Activated CD4-positive, alpha-beta T cell treated with anti-CD3 and anti-CD28 coated beads for 1 hour (primary cell): ENCODE data around the gene KCNC1.

Experiments
- DNase-seq: peaks from one replicate; pipeline ENCODE4 v3.0.0-alpha.2; 2020

The KCNC1 gene

DNA sequence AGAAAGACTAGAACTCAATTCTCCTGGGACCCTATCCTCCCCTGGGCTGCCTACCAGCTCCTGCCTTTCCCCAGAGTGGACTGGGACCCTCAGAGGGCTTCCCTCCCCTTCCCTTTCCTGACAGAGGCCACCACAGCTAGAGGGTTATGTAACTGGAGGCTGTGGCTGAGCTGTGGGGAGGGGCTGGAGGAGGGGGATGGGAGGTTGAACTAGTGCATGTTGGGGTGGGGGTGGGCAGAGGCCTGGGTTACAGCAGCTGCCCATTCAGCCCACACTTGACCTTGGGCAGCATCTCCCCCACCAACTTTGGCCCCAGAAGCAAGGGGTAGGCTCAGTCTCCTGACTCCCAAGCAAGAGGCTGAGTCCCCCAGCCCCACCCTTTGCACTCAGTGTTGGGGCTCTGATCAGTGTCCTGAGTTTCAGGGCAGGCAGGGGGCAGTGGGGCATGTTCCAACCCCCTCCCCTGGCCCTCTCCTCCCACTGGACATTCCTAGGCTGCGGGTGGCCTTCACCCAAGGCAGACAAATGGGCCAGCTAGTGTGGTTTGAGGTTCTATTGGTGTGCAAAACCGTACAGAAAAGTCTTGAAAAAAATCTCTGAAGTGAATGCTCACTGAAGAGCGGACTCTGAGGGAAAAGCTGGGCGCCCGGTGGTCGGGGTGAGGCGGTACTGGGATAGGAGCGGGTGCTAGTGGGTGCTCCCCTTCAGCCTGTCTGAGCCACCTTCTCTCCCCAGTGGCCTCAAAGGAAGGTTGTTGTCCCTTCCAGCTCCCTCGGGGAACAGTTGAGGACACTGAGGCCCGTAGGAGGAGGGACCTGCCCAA is 3.8 kb downstream of the KCNC1 start:
- DNase-seq = no peak

DNA sequence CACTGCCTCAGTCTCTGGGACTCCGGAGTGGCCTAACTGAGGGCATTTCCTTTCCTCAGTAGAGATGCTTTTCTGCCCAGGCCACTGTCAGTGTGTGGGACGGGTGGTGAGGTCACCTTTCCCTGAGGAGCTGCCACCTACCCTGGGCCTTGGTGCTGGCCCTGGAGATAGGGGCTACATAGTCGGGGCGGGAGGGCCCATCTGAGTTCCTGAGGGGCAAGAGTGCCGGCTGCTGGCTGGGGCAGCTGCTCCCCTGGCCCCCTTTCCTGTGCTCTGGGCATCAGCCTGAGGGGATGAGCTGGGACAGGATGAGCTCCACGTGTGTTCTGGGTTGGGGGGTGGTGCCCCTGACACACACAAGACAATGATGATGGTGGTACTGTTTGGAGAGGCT is 5.4 kb downstream of the KCNC1 start:
- DNase-seq = no peak

DNA sequence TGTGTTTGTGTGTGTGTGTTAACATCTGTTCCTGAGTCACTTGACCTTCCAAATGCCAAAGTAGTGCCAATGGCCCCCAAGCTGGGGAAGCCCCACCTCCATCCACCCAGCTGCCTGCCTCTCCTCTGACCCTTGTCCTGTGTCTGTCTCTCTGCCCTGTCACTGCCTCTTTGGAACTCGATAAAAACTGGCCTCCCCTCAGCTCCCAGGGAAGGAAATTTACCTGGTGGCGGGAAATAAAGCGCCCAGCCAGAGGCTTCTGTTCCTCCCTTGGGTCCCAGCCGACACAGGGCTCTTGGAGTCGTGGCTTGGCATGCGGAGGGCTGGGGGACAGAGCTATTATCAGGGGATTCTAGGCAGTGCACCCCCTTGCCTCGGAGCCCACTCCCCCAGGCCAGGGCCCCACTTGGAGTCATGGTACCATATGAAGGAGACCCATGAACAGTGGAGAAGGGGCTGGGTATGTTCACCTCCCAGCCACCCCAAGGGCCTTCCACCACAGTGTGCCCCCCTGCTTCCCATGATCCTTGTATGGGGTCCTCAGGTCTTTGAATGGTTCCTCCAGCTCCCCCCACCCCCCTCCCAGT is 6.2 kb downstream of the KCNC1 start:
- DNase-seq = no peak

DNA sequence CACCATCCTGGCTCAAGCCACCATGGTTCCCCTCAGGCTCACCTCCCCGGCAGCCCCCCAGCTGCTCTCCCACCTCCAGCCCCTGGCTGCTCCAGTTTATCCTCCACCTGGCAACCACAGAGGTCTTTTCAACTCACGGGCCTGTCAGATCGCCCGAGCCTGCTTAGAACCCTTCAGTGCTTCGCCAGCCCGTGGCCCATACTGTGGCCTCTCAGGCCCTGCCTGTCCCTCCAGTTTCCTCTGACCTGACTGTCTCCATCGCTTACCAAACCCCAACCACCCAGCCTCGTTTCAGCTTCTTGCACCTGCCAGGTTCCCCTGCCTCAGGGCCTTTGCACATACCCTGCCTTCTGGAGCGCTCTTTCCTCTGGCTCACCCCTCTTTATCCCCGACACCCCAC is 6.9 kb downstream of the KCNC1 start:
- no peak for DNase-seq

DNA sequence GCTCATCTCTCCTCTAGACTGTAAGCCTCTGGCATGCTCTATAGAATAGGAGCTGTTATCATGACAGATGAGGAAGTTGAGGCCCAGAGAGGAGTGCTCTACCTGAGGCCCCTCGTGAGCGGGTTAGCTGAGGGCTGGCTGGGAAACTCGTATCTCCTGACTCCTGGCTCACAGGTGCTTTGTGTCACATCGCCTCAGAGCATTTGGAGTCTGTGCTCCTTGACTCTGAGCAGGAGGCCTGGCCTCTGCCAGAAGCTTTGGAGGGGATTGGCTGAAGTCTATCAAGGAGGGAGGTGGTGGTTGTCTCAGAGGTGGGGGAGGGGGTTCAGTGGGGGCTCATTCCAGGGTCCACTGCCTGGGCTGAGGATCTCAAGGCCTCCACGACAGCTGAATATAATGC is 7.4 kb downstream of the KCNC1 start:
- no peak for DNase-seq

DNA sequence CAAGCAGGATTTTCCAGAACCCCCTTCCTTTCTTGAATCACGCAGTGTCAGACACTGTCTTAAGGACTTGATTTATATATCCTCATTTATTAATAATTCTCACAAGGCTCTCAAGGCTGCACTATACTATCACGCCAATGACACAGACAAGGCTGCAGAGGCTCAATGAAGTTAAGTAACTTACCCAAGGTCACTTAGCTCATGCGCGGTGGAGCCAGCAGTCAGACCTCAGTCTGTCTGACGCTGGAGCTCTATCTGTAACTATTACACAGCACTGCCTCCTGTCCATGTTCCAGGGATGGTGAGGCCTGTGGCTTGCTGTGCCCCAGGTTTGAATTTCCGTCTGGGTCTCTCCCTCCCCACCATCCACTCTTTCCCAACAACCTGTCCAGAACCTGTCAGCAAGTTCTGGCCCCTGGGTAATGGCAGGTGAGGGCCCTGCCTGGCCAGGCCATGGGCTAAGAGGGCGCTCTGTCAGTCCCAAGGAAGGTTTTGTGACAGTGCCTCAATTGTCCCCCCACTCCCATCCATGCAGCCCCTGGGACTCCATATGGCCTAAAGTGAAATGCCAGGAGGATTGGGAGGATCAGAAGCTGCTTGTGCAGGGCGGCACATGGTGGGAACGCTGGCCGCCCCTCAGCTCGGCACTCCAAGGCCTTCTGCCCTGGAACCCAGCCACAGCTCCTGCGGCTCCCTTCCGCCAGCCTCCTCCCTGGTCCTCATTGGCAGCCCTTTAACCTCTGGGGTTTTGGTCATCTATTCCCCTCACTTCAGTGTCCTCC is 8.6 kb downstream of the KCNC1 start:
- no peak for DNase-seq

DNA sequence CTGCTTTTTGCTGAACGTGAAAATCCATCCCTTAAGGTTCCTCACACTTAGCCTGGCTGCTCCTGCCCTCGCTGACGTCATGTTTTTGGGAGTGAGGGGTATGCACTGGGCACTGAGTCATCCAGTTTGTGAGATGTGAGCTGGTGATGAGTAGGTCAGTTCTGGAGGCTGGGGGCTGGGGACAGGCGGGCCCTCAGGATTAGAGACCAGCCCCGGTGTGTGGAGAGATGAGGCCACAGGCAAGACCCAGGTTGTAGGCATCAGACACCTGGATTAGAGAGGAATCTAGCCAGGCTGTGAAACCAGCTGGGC is 9.2 kb downstream of the KCNC1 start:
- DNase-seq = no peak

DNA sequence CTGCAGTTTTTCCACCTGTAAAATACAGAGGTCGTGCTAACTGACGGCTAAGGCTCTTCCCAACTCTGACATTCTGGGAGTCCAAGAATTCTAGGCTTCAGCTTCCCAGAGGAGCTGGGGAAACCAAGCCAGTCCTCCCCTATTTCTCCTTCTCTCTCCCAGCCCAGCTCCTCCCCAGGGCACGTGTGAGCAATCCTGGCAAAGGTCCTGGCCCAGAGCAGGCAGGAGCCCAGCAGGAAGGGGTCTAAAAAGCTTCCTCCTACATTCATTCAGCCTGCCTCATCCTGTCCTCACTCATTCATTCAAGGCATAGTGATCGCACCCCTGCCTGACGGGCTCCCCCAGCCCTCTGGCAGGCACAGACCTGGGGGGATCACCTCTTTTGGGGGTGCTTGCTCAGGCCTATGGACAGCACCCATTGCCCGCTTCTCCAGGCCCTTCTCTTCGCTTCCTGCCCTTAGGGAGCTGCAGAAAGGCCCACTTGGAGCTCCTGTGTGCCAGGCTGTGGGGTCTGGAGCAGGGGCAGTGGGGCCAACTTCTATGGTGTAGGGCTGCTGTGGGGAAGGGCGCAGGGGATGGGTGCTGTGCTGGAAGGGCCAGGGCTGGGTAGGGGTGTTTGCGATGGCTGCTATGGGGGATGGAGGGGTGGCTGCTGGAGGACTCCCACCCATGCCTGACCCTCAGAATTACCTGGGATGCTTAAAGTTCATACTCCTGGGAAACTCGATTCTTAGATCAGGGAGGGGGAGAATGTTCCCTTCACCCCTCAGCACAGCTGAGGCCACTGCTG is 9.8 kb downstream of the KCNC1 start:
- DNase-seq = no peak

DNA sequence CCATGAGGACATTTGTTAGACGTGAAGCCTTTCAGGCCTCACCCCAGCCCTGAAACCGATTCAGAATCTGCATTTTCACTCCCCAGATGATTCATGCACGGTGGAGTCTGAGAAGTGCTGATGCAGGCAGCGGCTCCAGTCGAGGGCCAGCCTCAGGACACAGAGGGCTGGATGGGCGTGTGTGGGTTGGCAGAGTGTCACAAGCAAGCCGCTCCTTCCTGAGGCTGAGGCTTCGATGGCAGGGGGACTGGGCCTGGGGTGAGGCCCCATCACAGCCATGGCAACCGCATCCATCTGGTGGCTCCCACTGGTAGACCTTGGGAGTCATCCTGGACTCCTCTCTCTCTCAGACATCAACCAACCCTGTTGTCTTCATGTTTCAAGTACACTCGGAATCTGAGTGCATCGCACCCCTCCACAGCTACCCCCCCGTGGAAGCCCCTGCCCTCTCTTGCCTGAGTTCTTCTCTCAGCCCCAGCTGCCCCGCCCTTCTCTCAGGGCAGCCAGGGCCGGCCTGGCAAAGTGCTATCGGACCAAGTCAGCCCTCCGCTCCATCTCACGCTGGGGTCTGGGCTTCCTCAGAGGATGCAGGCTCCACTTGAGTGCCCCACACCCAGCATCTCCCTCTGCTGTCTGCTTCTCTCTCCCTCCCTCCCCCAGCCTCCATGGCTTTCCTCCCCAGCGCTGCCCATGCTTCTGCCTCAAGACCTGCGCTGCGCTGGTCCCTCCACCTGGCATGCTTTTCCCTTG is 10.6 kb downstream of the KCNC1 start:
- DNase-seq = no peak

DNA sequence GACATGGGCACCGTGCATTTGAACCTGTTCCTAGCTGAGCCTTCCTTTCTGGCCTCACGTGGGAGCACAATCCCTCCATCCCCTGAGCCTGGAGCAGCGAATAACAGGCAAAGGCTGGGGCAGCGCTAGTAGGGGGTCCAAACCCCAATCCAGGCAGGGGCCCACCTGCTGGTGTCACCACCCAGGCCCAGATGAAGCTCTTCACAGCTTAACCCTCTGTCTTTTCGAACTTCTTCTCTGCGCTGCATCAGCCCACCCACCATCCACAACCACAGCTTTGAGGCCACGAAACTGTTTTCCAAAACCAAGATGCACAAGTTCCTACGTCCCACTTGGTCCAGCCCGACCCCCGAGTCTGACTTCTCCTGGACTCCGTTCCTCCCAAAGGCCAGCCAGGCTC is 11.5 kb downstream of the KCNC1 start:
- DNase-seq = no peak

DNA sequence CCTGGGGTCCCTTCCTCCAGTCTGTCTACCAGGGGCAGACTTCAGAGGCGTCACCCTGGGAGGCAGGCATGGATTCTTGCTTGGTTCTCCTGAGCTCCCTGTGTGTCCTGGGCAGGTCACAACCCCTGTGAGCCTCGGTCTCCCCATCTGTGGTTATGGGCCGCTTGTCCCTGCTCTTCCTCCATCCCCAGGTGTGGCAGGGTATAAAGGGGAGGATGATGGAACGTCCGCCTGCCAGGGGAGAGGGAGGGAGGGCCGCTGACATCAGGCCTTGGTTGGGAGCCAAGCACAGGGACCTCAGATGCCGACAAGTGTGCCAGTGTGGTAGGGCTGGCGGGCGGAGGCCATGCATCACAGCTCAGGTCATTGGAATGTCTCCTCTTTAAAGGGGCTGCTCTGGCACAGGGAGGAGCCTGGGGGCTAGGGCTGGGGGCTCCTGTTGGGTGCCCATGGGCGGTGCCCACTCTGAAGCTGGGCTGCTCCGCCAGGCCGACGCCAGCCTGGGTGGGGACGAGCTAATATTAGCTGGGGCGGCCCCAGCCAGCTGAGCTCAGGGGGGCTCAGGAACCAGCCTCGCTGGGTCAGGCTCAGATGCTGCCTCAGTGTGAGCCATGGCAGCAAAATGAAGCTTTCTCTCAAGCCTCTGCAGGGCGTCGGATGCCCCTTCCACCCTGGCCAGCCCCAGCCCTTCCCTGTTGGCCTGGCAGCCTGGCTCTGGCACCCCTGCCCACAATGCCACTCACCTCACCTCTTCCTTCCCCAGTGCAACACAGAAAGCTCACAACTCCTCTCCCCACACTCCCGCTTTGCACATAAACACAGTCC is 12.8 kb downstream of the KCNC1 start:
- no peak for DNase-seq

DNA sequence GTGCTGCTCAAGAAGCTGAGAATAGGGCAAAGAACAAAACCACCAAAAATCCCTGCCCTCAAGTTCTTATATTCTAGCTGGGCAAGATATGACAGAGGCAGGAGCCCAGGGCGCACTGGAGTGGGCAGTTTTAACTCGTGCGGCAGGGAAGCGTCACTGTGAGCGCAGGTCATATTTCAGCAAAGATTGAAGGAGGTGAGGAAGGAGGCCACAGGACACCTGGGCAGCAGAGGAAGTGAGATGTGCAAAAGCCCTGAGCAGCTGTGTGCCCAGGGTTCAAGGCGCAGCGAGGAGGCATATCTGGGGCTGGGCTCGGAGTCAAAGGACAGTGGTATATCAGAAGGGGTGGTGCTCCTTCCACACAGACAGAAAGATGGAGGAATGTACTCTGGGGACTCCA is 13.5 kb downstream of the KCNC1 start:
- no peak for DNase-seq

DNA sequence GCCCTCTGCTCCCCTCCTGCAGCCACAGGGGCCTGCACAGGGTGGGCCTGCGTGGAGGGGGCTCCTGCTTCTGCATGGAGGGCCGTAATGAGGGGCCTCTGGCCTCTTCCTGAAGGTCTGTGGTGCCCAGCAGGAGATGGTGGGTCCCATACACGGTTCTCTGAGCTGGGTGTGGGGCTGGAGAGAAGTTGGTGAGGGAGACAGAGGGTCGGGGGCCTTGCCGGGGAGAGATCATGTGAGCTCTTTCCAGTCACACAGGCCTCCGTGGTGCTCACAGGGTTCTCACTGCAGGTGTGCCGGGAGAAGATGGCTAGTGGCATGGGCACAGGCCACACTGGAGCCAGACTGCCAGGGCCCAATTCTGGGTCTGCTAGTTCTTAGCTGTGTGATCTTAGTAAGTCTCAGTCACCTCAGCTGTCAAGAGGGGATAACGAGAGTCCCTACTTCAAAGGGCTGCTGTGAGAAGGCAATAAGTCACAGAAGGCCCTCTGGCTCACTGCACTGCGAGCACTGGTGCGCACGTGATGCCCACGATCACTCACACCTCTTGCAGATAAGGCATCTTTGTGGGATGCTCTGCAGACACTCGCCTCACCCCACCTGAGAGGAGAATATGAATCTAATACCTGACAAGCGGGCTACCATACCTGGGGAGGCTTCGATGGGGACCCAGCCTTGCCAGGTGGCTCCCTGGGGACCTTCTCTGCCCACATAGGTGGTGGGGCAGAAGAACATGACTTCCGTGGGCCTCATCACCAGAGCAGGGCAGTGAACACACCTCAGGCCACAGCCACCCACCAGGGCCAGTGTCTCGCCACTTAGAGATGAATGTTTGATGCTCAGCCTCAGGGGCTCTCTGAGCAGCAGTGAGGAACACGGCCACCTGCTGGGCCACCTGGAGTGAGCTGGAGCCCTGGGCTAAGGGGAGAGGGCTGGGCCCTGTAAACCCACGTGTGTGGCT is 14.5 kb downstream of the KCNC1 start:
- DNase-seq = no peak

DNA sequence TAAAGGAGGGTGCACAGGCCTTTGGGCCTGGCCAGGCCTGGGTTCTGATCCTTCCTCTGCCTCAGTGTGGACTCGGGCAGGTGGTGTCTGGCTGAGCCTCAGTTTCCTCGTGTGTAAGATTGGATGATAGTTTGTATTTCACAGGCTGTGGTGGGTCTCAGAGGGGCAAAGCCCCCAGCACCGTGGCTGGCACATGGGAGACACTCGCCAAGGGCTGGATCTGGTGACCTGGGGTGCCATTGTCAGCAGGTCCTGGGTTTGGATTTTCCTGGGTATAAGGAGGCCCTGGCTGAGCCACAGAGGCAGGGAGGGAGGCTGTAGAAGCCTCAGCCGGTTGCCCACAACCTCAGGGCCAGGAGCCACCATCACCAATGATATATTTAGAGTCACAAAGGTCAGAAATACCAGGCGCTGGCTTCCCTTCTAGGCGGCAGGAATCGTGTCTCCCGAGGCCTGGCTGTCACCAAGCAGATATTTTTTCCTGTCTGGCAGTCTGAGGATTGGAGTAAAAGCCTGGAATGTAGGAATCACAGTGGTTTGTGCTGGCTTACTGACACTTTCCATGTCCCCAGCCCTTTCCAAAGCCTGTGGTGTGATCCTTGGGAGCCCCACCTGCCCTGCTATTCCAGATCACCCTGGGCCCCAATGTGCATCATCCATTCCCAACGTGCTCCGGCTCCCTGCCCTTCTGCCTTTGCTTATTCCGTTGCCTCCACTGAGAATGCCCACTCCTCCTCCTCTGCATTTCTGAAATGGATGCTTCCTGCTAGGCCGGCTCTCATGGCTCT is 15.6 kb downstream of the KCNC1 start:
- DNase-seq = no peak

DNA sequence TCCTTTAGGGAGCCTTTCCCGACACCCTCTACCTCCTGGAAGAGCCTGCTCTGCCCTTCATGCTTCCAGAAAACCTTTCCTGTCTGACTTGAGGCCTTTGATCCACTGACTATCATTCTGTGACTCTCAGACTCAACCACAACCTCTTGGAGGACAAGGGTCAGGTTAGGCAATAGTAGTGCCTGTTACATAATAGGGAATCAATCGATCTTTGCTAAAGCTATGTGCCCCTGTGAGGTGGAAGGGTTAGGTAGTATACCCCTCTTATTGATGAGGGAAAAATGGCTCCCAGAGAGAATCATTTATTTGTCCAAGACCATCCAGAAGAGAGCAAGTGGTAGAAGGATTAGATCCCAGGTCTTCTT is 16.2 kb downstream of the KCNC1 start:
- no peak for DNase-seq

DNA sequence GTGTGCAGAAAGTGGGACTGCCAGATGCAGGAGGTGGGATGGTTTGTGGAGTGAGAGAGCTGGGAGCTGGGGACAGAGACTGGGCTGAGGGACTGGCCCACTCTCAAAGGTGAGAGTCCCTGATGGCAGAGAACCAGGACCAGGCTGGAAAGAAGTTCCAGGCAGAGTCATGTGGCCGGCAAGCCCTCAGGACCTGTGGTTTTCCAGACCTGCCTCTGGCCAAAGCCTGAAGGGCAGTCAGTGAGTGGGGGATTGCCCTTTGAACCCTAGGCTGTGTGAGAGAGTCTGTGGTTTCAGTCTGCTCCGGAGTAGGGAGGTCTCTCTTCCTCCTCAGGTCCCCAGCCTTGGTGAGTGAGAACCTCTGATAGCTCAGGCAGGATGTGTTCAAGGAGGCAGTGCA is 17.0 kb downstream of the KCNC1 start:
- no peak for DNase-seq

DNA sequence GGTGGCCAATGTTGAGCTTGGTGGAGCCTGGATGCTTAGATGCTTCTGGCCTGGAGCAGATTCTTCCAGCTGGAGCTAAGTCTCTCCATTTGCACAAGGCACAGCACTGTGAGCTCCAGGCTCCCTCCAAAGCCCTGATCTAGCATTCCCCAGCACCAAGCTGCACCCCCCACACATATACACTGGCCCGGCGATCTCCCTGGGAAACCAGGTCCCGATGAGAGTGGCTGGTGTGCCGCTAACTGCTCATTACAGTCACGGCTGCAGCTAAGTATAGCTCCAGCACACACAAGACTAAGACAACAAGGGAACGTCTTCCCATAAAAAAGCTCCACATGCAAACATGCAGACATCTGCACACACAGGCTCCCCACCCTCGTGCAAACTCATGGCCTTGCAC is 17.6 kb downstream of the KCNC1 start:
- DNase-seq = no peak

DNA sequence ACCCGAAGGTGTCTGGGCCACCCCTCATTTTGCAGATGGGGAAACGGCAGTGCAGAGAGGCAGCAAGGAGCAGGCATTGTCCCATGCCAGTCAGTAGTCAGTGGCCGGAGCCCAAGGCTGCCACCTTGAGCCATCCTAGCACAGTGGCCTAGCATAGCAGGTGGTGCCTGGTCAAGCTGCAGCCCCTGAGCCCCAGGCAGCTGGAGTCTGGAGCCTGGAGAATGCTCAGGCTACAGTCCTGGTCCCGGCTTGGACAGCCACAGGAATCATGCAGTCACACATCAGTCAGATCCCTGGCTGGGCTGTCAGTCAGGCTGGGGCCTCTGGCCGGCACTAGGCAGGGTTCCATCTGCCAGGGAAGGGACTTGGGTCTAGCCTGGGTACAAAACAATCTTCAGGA is 18.6 kb downstream of the KCNC1 start:
- DNase-seq = no peak

DNA sequence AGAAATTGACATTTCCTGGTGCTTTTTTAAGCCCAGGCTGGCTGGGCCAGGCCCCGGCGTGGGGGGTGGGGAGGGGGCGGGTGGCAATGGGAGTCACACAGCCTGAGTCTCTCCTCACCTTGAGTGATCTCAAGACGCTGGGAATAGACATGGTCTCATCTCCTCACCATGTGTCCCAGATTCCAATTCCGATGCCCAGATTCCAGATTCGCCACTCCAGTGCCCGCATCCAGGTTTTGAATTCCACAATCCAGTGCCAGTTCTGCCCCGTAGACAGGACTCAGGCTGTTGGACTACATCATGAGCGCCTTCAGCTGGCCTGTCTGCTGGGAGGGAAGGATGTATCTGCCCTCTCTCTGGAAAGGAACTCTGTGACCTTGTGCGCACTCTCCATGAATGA is 19.1 kb downstream of the KCNC1 start:
- DNase-seq = no peak

DNA sequence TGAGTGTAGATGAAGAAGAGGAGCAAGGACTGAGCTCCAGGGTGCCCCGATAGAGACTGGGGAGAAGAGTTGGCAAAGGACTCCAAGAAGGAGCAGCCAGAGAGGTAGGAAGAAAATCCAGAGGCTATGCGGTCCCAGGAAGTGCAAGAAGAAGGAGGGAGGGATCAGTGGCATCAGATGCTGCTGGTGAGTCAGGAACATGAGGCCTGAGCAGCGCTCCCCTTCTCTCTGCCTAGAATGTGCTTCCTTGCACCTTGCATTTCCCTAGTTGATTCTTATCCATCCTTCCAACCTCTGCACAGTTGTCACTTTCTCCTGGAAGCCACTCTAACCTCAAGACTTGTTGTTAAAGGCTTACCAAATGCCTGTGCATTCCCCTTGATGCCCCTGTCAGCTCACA is 21.3 kb downstream of the KCNC1 start:
- DNase-seq = no peak
